GM18505 (cell line): ENCODE data around the gene LACTB.

ENCODE experiments used
- ATAC-seq: cut with Tn5 transposase; IDR thresholded peaks from one replicate; pipeline ENCODE4 v1.9.1; 2021; ENCODE audit not compliant: unreplicated experiment
- POLR2A ChIP-seq: IDR thresholded peaks from 4 replicates; pipeline ENCODE4 v1.6.1; 2011; ENCODE audit warnings: borderline replicate concordance; ENCODE audit not compliant: insufficient read depth, insufficient read length; ENCODE audit errors: extremely low read depth

Gene LACTB

GRCh38 chr15:63083044-63083443, 38.6 kb upstream of the LACTB start:
- no peak for ATAC-seq
- no peak for TF ChIP-seq POLR2A

- ATAC-seq, result no peak
- TF ChIP-seq POLR2A, result no peak
Measured at GRCh38 chr15:63083541-63083940, 38.1 kb upstream of the LACTB start.

- no peak for ATAC-seq
- TF ChIP-seq POLR2A, result no peak
Measured at GRCh38 chr15:63084806-63085205, 36.9 kb upstream of the LACTB start.

GRCh38 chr15:63085289-63085688, 36.4 kb upstream of the LACTB start:
- no peak for TF ChIP-seq POLR2A
- ATAC-seq, result no peak

- no peak for TF ChIP-seq POLR2A
- ATAC-seq, result no peak
Measured at GRCh38 chr15:63086271-63086670, 35.4 kb upstream of the LACTB start.

GRCh38 chr15:63086947-63087346, 34.7 kb upstream of the LACTB start:
- no peak for TF ChIP-seq POLR2A
- ATAC-seq, result no peak

- no peak for TF ChIP-seq POLR2A
- no peak for ATAC-seq
Measured at GRCh38 chr15:63088533-63089245, 33.0 kb upstream of the LACTB start.

- no peak for ATAC-seq
- no peak for TF ChIP-seq POLR2A
Measured at GRCh38 chr15:63089260-63090043, 32.2 kb upstream of the LACTB start.

- no peak for ATAC-seq
- TF ChIP-seq POLR2A, result no peak
Measured at GRCh38 chr15:63090472-63090871, 31.2 kb upstream of the LACTB start.

GRCh38 chr15:63090887-63091286, 30.8 kb upstream of the LACTB start:
- no peak for TF ChIP-seq POLR2A
- ATAC-seq, result no peak

- no peak for ATAC-seq
- TF ChIP-seq POLR2A, result no peak
Measured at GRCh38 chr15:63091679-63092446, 29.8 kb upstream of the LACTB start.

GRCh38 chr15:63093486-63094205, 28.0 kb upstream of the LACTB start:
- no peak for TF ChIP-seq POLR2A
- no peak for ATAC-seq

GRCh38 chr15:63094495-63094931, 27.1 kb upstream of the LACTB start:
- no peak for TF ChIP-seq POLR2A
- ATAC-seq, result no peak
